MV-4-11 (cell line): ENCODE results near the gene DUSP8.

Experiments
- DNase-seq: peaks from one replicate; lab custom pipeline; 2025; lab: John Stamatoyannopoulos, UW

Gene DUSP8

GRCh38 chr11:1532606-1533341 lies 39.3 kb downstream of the DUSP8 start:
- no peak for DNase-seq

GRCh38 chr11:1532014-1532586 lies 40.0 kb downstream of the DUSP8 start:
- no peak for DNase-seq

GRCh38 chr11:1531449-1532013 lies 40.5 kb downstream of the DUSP8 start:
- no peak for DNase-seq

DNA sequence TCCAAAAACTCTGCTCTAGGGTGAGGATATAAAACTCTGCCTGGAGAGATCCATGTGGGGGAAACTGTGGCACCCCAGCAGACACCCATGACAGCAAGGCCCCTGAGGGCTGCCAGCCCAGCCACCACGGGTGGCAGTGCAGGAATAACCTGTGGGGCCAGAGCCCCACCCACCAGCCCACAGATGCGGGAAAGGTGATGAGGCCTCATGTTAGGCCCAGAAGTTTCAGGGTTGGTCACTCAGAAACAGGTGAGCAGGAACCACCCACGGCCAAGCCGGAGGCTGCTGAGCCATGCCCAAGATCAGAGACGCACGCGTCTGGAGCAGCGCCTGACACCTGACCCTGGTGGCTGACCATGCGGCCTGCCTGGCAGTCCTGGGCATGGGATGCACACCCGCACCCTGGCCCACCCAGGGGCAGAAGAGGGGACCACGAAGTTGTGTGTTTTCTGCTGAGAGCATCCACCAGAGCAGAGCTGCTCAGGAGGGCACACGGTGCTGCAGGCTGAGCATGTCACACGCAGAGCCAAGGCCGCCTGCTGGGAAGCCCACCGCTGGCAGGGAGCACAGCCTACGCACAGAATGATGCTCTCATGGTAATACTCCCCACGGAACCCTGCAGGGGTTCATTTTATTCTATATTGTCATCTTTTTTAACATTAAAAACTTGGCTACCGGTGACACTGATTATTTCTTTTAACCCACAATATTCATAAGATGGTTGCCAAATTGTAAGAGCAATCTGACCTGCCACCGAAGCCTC lies 41.2 kb downstream of the DUSP8 start:
- DNase-seq, result no peak

DNA sequence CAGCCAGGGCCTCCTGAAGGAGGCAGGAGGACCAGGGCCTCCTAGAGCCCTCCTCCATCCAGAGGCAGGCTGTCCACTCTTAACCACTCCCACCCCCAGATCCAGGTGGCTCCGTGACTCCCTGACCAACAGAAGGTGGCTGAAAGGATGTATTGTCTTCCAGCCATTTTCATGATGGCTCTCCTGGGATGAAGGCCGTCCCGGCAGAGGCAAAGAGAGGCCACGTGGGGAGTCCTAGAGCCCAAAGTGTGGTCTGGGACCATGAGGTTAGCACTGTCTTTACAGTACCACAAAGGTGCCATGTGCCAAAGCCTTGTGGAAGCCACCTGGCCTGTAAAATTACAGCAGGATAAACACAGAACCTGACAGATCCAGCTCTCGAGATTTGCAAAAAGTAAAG lies 42.3 kb downstream of the DUSP8 start:
- DNase-seq, result no peak

GRCh38 chr11:1529286-1529685 lies 42.8 kb downstream of the DUSP8 start:
- DNase-seq, result no peak

- no peak for DNase-seq
Observed at GRCh38 chr11:1528710-1529109, 43.4 kb downstream of the DUSP8 start.

DNA sequence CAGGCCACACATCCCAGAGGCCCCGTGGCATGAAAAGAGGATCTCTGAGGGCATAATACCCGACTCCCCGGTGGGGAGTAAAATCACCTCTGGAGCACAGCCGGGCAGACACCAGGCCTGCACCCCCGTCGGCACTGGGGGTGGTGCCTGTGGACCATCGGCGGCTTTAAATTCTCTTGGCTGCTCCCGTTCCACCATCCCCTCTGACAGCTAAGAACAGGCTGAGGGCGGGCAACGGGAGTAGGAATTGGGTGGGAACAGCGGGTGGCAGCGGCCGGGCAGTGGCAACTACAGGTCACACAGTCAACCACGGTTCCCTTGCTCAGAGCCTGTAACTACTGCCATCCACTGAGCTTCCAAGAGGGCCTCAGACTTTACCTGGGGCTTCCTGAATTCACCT lies 45.3 kb downstream of the DUSP8 start:
- DNase-seq, result no peak

- no peak for DNase-seq
Observed at GRCh38 chr11:1523779-1524178, 48.3 kb downstream of the DUSP8 start.

GRCh38 chr11:1523077-1523476 lies 49.0 kb downstream of the DUSP8 start:
- no peak for DNase-seq

- no peak for DNase-seq
Observed at GRCh38 chr11:1522081-1522424, 50.0 kb downstream of the DUSP8 start.

- DNase-seq, result no peak
Observed at GRCh38 chr11:1521382-1522080, 50.5 kb downstream of the DUSP8 start.

- DNase-seq, result no peak
Observed at GRCh38 chr11:1520663-1521267, 51.3 kb downstream of the DUSP8 start.

- no peak for DNase-seq
Observed at GRCh38 chr11:1520209-1520662, 51.8 kb downstream of the DUSP8 start.

GRCh38 chr11:1519028-1520010 lies 52.8 kb downstream of the DUSP8 start:
- no peak for DNase-seq

- no peak for DNase-seq
Observed at GRCh38 chr11:1518301-1518700, 53.8 kb downstream of the DUSP8 start.

DNA sequence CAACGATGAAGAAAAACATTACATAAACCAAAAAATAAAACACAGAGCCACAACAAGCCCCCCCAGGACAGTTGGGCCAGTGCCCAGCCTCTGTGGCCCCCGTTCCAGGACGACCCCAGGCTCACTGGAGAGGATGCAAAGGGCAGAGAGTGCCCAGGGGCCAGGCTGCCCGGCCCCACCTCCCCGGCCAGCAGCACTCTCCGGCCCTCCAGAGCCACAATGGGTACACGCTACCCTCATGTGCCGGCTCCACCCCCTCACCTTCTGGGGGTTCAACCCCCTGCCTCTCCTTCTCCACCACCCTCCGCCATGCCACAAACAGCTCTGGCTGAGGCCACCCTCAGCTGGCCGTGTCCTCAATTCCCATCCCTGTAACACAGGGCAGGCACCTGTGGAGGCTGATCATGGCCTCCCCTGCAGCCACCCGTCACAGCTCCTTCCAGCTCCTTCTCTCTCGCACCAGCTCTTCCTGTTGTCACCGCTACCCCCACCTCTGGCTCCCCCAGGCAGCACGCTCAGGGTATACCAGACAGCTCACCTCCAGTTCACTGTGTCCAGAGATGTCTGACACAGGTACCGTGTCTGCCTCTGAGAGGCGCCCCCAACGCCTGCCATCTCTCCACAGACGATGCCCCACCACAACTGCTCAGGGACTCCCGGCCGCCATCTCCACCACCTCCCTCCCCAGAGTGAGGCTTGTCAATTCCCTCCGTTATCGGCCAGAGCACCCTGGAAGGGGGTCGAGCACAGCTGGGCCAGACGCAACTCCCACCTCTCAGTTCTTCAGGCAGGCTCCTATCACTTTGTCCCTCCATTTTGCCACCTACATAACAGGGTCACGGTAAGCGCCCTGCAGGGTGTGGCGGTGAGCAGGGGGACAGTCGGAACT lies 54.7 kb downstream of the DUSP8 start:
- DNase-seq, result no peak

- no peak for DNase-seq
Observed at GRCh38 chr11:1516273-1517067, 55.6 kb downstream of the DUSP8 start.
